Measurements from ENCODE around the gene ABCF2.

The ABCF2 gene

GRCh38 chr7:151225948-151226510 is 976 bp downstream of the ABCF2 start:
- DNase-seq (ENCODE audit: low read depth in 2 of 2), result no peak

- DNase-seq (ENCODE audit: low read depth in 2 of 2), result no peak
Measured at GRCh38 chr7:151223728-151224127, 3.3 kb downstream of the ABCF2 start.

DNA sequence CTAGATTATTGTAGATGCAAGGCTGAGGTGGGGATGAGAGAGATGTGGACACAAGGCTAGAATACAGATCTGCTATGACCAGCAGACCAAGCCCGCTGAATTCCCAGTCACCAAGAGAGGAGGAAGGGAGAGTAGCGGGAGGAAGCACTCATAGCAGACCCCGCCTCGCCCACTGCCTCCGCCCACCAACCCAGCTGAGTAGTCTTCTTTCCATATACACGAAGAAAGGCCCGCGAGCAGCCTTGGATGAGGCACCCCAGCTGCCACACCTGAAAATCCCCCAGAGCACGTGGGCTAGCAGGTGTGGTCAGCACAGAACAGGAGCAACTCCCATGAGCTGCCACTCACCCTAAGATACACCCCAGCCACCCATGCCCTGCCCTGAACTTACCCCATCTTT is 8.8 kb downstream of the ABCF2 start:
- no peak for DNase-seq (ENCODE audit: low read depth in 2 of 2)

GRCh38 chr7:151215396-151215795 is 11.6 kb downstream of the ABCF2 start:
- no peak for DNase-seq (ENCODE audit: low read depth in 2 of 2)

GRCh38 chr7:151213826-151214225 is 13.2 kb downstream of the ABCF2 start:
- DNase-seq (ENCODE audit: low read depth in 2 of 2), result no peak

DNA sequence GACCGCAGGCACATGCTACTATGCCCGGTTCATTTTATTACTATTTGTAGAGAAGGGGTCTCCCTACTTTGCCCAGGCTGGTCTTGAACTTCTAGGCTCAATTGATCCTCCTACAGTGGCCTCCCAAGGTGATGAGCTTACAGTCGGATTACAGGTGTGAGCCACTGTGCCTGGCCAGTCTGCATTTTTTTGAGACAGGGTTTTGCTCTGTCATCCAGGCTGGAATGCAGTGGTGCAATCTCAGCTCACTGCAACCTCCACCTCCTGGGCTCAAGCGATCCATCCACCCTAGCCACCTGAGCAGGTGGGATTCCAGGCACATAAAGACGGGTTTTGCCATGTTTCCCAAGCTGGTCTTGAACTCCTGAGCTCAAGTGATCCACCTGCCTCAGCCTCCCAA is 14.4 kb downstream of the ABCF2 start:
- DNase-seq (ENCODE audit: low read depth in 2 of 2), result no peak

GRCh38 chr7:151211155-151211772 is 15.7 kb downstream of the ABCF2 start:
- DNase-seq (ENCODE audit: low read depth in 2 of 2), result no peak

DNA sequence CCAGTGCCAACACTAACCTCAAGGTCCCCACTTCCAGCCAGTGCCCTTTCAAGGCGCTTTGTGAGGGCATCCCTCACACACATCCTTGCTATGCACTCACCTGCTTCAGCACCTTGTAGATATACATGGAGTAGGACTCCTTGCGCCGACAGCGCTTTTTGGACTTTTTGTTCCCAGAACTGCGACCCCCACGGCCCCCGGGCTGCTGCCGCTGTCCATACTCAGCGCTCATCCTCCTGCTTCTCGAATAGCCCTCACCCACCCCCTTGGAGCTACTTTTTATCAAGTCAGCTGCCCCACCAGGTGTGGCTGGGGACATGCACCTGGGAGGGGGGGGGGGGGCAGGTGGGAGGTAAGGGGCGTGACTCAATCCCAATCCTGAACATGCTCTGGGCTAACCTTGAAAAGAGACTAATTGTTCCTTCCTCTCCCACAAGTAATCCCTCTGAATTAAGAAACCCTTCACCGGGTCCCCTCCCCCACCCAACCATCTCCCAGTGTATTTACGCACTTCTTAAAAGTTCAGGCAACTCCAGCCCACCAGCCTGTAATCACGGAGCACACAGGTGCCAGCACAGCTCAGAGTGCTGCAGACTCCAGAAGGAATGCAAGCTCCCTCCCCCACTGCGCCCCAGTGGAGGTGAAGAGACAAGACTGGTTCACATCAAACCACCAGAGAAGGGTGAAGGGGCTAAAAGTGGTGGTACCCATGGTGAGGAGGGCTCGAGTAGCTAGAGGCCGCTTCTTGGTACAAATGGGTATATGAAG is 16.7 kb downstream of the ABCF2 start, which contains the start of gene H2BK1:
Gene H2BK1 (minus strand): TSS at position 402 of the 768 bp plus-strand sequence. CDS start 170 bp downstream, at position 232.
- DNase-seq (ENCODE audit: low read depth in 2 of 2), result no peak

- DNase-seq (ENCODE audit: low read depth in 2 of 2), result no peak
Measured at GRCh38 chr7:151209588-151209987, 17.4 kb downstream of the ABCF2 start.

DNA sequence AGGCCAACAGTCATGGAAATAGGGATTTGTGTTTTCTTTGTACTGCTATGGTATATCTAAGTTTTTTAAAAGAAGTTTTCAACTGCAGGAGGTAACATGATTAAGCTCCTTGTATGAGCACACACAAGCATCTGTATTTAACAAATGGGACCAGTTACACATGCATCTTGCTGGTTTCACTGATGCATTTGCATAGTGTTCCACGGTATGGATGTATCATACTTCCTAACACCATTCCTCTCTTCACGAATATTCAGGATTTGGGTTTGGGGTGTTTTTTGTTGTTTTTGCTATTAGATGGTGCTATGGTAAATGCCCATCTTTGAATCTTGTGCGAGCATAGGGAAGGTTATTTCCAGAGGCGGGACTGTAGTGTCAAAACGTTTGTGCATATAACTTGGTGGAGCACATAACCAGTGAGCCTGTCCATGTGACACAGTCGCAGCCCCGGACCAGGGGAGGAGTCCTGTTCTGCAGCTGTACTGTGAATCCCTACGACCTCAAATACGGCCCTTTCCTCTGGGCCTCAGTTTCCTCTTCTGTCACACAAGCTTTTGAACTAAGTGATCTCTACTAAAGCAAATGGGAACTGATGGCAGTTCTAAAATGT is 18.6 kb downstream of the ABCF2 start:
- no peak for DNase-seq (ENCODE audit: low read depth in 2 of 2)

DNA sequence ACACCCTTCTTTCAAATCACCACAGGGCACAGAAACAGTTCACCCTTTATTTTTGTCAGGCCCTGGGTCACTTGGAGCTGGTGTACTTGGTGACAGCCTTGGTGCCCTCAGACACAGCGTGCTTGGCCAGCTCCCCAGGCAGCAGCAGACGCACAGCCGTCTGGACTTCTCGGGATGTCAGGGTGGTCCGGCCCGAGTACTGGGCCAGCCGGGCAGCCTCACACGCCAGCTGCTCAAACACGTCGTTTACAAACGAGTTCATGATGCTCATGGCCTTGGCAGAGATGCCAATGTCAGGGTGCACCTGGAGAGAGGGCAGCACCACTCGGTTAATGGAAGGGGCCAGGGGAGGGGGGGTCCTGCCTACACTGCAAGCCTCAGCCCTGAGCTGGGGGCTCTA is 19.2 kb downstream of the ABCF2 start:
- DNase-seq (ENCODE audit: low read depth in 2 of 2), result no peak

- DNase-seq (ENCODE audit: low read depth in 2 of 2), result no peak
Measured at GRCh38 chr7:151207315-151207714, 19.7 kb downstream of the ABCF2 start.

GRCh38 chr7:151206914-151207313 is 20.1 kb downstream of the ABCF2 start:
- no peak for DNase-seq (ENCODE audit: low read depth in 2 of 2)

GRCh38 chr7:151205730-151206129 is 21.3 kb downstream of the ABCF2 start:
- DNase-seq (ENCODE audit: low read depth in 2 of 2), result no peak

GRCh38 chr7:151204383-151205032 is 22.5 kb downstream of the ABCF2 start:
- no peak for DNase-seq (ENCODE audit: low read depth in 2 of 2)

GRCh38 chr7:151202836-151203235 is 24.2 kb downstream of the ABCF2 start:
- no peak for DNase-seq (ENCODE audit: low read depth in 2 of 2)

DNA sequence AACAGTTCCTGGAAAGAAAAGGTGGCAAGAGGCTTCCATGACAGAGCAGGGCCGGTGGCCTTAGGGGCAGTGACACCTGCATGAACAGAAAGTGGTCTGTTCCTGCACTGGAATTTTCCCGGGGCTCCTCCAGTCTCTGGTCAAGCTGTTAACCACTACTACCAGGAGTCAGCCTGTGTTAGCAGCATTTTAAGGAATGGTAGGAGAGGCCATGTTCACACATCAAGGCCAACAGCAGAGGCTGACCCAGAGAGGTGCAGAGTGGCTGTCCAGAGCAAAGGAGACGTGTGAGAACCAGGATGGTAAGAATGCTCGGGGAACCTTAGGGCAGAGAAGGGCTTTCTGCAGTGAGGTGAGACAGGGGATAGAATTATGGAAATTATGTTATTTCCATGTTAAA is 25.3 kb downstream of the ABCF2 start:
- no peak for DNase-seq (ENCODE audit: low read depth in 2 of 2)

DNA sequence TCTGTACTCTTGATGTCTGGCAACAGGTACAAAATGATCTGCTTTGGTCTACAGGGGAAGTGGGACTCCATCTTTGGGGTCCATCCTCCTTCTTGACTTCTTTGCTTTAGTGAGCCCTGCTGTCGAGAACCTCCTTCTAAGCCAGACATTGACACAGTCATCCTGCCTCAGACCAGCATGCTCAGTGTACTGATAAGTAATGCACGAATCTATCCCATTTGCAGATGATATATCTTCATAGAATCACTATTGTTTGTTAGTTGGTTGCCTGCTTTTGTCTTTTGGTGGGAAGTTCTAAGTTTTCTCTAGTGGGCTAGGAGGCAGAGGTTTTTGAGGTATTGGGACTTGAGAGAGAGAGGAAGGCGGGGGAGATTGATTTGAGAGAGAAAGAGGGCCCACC is 25.7 kb downstream of the ABCF2 start:
- no peak for DNase-seq (ENCODE audit: low read depth in 2 of 2)

DNA sequence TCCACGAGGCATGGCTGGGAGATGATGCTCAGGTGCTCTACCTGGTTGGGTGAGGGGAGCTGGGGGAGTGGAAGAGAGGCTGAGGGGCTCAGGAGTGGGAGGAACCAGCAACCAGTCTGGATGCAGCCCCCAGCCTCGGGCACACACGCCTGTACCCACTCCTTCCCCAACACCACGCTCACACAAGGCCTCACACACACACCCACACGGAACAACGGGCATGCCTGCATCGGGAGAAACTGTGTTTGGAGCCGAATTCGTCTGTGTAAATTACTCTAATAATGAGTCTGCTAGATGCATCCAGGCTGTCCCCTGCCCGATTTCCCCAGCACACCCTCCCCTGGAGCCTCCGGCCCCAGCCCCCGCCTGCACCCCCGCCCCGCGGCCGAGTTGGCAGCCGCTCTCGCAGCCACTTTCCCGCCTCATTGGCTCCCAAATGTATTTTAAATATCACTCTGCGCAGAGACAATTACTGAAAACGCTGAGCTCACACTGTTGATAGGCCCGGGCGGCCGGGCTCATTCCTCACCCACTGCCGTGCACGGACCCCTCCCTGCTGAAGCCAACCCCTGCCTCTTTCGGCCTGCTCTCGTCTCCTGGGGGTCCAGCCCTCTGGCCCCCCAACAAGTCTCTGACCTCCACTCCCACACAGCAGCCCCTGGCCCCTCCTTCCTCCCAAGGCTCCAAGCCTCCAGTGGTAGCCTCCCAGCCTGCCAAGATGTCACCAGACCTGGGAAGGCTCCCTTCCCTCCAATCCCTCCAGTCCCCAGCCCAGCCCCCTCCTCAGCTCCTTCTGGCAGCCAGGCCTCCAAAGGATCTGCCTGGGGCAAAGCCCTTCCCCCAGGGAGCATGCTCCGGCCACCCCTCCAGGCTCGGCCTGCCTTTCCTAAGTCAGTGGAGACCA is 27.8 kb downstream of the ABCF2 start:
- DNase-seq (ENCODE audit: low read depth in 2 of 2), result no peak

DNA sequence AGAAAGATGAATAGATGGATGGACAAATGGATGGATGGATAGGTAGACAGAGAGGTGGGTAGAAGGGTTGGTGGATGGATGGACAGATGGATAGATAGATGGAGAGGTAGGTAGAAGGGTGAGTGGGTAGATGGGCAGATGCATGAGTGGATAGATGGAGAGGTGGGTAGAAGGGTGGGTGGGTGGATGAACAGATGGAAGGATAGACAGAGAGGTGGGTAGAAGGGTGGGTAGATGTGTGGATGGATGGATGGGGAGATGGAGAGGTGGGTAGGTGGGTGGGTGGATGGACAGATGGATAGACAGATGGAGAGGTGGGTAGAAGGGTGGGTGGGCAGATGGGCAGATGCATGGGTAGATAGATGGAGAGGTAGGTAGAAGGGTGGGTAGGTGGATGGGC is 29.1 kb downstream of the ABCF2 start:
- no peak for DNase-seq (ENCODE audit: low read depth in 2 of 2)

Data from stimulated activated CD4-positive, alpha-beta T cell treated with anti-CD3 and anti-CD28 coated beads, Interleukin-12 subunit alpha, Interleukin-12 subunit beta, amount 100 ng/mL, for 24 hours (primary cell).